Endothelial cell (in vitro differentiated cells): ENCODE measurements around the gene GALNT10. TPM values are rescaled to one million over a fixed set of nuclear protein-coding genes. Genes with fewer than 3 reads are reported as not detected.
A peak's percentile ranks its signal among the peaks of the same experiment; 100 is the strongest.
"Not testable (repeated sequence)": the region's sequence is repeated elsewhere in the genome, so short reads cannot be mapped to it uniquely, and the experiment has no call there.

ENCODE experiments used
- DNase-seq: peaks from one replicate; pipeline ENCODE4 v3.0.0; 2021; ENCODE audit warnings: low spot score
- H3K27ac Mint-ChIP-seq: one replicate; pipeline ENCODE4 v1.8.0; 2021; ENCODE audit warnings: mixed read lengths, inconsistent platforms; ENCODE audit not compliant: unreplicated experiment
- H3K27me3 Mint-ChIP-seq: one replicate; pipeline ENCODE4 v1.8.0; 2021; ENCODE audit warnings: mild to moderate bottlenecking, moderate library complexity, mixed read lengths, inconsistent platforms; ENCODE audit not compliant: unreplicated experiment
- H3K36me3 Mint-ChIP-seq: one replicate; pipeline ENCODE4 v1.8.0; 2021; ENCODE audit warnings: mild to moderate bottlenecking, low read depth, mixed read lengths, inconsistent platforms; ENCODE audit not compliant: unreplicated experiment
- H3K4me1 Mint-ChIP-seq: one replicate; pipeline ENCODE4 v1.8.0; 2021; ENCODE audit warnings: mild to moderate bottlenecking, mixed read lengths, inconsistent platforms; ENCODE audit not compliant: unreplicated experiment
- H3K4me3 Mint-ChIP-seq: one replicate; pipeline ENCODE4 v1.8.0; 2021; ENCODE audit warnings: mild to moderate bottlenecking, mixed read lengths, inconsistent platforms; ENCODE audit not compliant: unreplicated experiment
- H3K9me3 Mint-ChIP-seq: one replicate; pipeline ENCODE4 v1.8.0; 2021; ENCODE audit warnings: mixed read lengths, inconsistent platforms; ENCODE audit not compliant: unreplicated experiment
- total RNA-seq: library from RNA; stranded (reverse); fragmentation: NEBNext Ultra II Directional; extraction: Animal tissue kit (Norgen Biotek cat#: 25700); gene quantifications from one replicate; pipeline ENCODE4 v1.2.1, GENCODE V29; 2021; ENCODE audit not compliant: unreplicated experiment
- TF ChIP-seq, protein P1 (sequence below): fragments of 200-600 bp; sonication (generic); IDR thresholded peaks from one replicate; pipeline ENCODE4 v1.5.0; 2021; ENCODE audit warnings: antibody characterized with exemption; ENCODE audit not compliant: unreplicated experiment

GALNT10 gene
- total RNA-seq, 1 donor from 2014 or later, result 22.5 TPM

DNA sequence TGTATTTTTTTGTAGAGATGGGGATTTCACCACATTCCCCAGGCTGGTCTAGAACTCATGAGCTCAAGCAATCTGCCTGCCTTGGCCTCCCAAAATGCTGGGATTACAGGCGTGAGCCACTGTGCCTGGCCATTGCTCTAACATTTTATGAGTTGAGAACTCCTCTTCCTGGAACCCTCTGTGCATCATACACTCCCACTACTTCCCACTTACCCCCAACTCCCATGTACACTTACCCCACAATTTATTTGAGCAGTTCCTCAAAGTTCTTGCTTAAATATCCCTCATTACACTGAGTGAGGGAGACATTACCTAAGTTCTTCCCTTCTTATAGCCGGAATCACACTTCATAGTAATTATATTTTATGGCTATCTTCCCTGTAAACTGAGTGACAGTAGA lies 42.9 kb upstream of the GALNT10 start:
- no peak overlapping the region for H3K4me3 Mint-ChIP-seq
- no peak for DNase-seq
- no peak overlapping the region for H3K27ac Mint-ChIP-seq
- H3K27me3 Mint-ChIP-seq, result peaks cover 3% of the 10 kb centered on the region
- H3K9me3 Mint-ChIP-seq, result no peaks in the 10 kb centered on the region
- TF ChIP-seq, protein P1, sequence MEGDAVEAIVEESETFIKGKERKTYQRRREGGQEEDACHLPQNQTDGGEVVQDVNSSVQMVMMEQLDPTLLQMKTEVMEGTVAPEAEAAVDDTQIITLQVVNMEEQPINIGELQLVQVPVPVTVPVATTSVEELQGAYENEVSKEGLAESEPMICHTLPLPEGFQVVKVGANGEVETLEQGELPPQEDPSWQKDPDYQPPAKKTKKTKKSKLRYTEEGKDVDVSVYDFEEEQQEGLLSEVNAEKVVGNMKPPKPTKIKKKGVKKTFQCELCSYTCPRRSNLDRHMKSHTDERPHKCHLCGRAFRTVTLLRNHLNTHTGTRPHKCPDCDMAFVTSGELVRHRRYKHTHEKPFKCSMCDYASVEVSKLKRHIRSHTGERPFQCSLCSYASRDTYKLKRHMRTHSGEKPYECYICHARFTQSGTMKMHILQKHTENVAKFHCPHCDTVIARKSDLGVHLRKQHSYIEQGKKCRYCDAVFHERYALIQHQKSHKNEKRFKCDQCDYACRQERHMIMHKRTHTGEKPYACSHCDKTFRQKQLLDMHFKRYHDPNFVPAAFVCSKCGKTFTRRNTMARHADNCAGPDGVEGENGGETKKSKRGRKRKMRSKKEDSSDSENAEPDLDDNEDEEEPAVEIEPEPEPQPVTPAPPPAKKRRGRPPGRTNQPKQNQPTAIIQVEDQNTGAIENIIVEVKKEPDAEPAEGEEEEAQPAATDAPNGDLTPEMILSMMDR, result no peak
- no peaks in the 10 kb centered on the region for H3K36me3 Mint-ChIP-seq
- H3K4me1 Mint-ChIP-seq, result peaks cover 2% of the 10 kb centered on the region

DNA sequence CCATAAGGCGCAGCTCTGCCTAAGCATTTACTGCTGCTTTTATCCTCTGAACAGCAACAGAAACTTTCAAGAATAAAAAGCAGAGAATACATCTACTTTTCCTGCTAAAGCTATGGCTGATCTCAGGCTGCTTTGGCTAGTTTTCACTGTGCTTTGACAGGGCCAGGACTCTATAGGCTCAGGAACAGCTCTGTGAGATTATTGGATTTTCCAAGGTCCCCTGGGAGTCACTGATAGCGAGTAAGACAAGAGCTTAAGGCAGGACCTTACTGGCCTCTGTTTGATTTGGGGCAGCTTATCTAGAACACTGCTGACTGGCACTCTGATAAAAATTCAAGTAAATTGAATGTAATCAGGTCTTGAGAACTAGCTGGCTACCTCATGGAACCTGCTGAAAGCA lies 40.1 kb upstream of the GALNT10 start:
- not testable (repeated sequence) for H3K27ac Mint-ChIP-seq, H3K4me3 Mint-ChIP-seq, H3K36me3 Mint-ChIP-seq, DNase-seq, H3K9me3 Mint-ChIP-seq, H3K27me3 Mint-ChIP-seq, H3K4me1 Mint-ChIP-seq

DNA sequence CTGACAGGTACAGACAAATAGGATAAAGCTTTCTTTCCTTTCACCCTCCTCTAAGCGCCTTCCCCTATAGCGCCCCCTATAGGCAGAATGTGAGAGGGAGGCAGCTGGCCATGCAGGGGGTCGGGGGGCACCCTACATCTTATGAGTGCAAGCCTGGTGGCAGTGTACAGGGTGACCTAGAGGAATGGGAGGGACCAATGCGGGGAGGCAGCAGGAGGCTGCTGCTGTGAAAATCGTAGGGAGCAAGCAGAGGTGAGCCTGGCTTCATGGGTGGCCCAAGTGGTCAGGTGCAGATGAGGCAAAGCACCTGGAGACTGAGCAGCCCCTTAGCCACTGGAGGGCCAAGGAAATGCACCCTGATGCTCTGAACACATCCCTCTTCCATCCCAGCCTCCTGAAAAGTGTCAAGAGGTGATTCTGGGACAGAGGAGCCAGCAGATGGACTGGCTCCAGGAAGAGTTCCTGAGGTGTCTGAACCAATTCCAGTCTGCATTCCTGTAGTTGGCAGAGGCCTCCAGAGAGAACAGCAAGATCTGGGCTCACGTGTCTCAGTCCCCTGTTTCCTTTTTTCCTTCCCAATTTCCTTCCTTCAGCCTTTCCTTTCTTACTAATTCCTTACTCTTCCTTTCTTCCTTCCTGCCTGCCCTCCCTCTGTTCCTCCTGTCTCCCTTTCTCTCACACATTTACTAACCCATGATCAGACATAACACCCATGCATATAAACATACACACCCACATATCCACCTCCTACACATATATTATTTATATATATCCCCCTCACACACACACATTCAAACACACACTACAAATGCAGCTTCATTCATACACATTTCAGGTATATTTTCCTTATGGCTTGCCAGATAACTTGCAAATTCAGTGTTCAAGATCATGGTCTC lies 32.8 kb upstream of the GALNT10 start:
- Mint-ChIP-seq H3K27ac (peak overlapping the region; percentile 78), H3K27me3 (peaks cover 3% of the 10 kb centered on the region), H3K4me3 (peak overlapping the region; percentile 4), H3K4me1 (peaks cover 40% of the 10 kb centered on the region), H3K9me3 (no peaks in the 10 kb centered on the region), H3K36me3 (no peaks in the 10 kb centered on the region)
- no peak for DNase-seq
- TF ChIP-seq, protein P1, result peak; percentile 78

DNA sequence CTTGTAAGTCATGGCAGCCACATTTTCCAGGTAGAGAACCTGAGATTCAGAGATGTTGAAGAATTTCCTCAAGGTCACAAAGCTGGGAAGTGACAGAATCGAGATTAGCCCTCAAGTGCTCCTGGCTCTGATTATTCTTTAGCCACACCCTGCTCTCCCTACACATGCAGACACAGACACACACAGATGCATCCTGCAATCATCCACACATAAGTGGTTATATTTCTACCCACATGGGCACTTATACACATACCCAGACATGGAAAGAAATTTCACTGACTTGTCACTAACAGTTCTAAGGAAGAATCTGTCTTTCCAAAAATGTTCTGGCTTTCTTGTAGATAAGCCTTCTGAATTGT lies 32.2 kb upstream of the GALNT10 start:
- Mint-ChIP-seq H3K4me1 (peaks cover 43% of the 10 kb centered on the region), H3K4me3 (peak overlapping the region; percentile 4), H3K9me3 (no peaks in the 10 kb centered on the region), H3K27me3 (peaks cover 3% of the 10 kb centered on the region), H3K36me3 (no peaks in the 10 kb centered on the region), H3K27ac (peak overlapping the region; percentile 78)
- TF ChIP-seq, protein P1, result no peak
- DNase-seq, result no peak

DNA sequence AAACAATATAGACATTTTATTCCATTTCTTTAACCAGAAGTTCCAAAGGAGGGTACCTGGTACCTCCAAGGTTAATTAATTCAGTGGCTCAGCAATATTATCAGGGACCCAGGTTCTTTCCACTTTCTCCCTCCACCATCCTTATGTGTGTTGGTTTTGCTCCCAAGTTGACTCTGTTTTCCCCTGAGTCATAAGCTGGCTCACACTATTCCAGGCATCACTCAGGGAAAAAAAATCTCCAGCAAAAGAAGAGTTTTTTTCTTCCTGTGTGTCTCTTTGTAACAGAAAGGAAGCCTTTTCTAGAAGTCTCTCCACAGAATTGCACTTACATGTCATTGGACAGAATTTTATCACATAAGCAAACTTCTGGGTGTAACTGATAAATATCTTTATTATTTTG lies 31.2 kb upstream of the GALNT10 start:
- no peak for DNase-seq
- H3K4me3 Mint-ChIP-seq, result no peak overlapping the region
- no peak overlapping the region for H3K27ac Mint-ChIP-seq
- peaks cover 3% of the 10 kb centered on the region for H3K27me3 Mint-ChIP-seq
- H3K9me3 Mint-ChIP-seq, result no peaks in the 10 kb centered on the region
- H3K4me1 Mint-ChIP-seq, result peaks cover 53% of the 10 kb centered on the region
- no peaks in the 10 kb centered on the region for H3K36me3 Mint-ChIP-seq
- TF ChIP-seq, protein P1, result no peak
